Right lobe of liver (tissue), 4 donors: ENCODE measurements around the gene DDX1.

Experiments
- POLR2A ChIP-seq: fragments of 450-650 bp; IDR thresholded peaks from one replicate; pipeline ENCODE4 v1.6.1; 2017; ENCODE audit warnings: antibody characterized with exemption, mild to moderate bottlenecking
- TF ChIP-seq, protein P1 (sequence below), 4 donors: fragments of 200-600 bp in 3 of 4; fragments of 450-650 bp in 1 of 4; IDR thresholded peaks; one replicate each; pipeline versions ENCODE4 v1.5.1 to v1.8.0; 2016 to 2022; ENCODE audit warnings: antibody characterized with exemption in 4 of 4, mild to moderate bottlenecking in 2 of 4
- donor health status: DM: no; HTN: no; CAD: no.
- donor health status: DM: no; HTN: no; CAD: no.
- donor health status: DM: no; HTN: yes; CAD: no.

DNA sequence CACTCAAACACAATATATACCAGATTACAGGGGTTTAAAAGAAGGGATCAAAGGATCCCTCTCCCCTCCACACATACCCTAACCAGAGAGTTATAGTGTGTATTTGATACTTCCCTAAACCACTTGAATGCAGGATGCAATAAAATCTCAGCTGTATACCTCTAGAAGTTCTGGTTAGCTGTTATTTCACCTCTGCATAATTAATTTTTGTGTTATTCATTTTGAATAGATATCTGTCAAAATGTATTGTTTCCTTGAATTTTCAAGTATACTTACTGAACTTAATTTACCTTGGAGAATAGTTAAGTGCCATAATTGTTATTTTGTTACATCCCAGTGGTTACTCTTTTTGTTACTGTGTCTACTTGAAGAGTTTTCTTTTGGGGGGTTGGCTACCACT, 34.5 kb downstream of the DDX1 start:
- TF ChIP-seq, protein P1, sequence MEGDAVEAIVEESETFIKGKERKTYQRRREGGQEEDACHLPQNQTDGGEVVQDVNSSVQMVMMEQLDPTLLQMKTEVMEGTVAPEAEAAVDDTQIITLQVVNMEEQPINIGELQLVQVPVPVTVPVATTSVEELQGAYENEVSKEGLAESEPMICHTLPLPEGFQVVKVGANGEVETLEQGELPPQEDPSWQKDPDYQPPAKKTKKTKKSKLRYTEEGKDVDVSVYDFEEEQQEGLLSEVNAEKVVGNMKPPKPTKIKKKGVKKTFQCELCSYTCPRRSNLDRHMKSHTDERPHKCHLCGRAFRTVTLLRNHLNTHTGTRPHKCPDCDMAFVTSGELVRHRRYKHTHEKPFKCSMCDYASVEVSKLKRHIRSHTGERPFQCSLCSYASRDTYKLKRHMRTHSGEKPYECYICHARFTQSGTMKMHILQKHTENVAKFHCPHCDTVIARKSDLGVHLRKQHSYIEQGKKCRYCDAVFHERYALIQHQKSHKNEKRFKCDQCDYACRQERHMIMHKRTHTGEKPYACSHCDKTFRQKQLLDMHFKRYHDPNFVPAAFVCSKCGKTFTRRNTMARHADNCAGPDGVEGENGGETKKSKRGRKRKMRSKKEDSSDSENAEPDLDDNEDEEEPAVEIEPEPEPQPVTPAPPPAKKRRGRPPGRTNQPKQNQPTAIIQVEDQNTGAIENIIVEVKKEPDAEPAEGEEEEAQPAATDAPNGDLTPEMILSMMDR (IDR thresholded peaks at IDR 0.05): no peak
- no peak for TF ChIP-seq POLR2A
